Large intestine (tissue), 3 donors: ENCODE results near the gene CHST14. TPM values are rescaled to one million over a fixed set of nuclear protein-coding genes. Genes with fewer than 3 reads are reported as not detected.
"Not testable (repeated sequence)": the region's sequence is repeated elsewhere in the genome, so short reads cannot be mapped to it uniquely, and the experiment has no call there.

Source experiments
- DNase-seq, 2 donors: peaks; one replicate each; pipeline versions ENCODE4 v3.0.0 to v3.0.0-alpha.2; 2013
- H3K27ac ChIP-seq: one replicate; pipeline ENCODE4 v1.5.1; 2013; ENCODE audit warnings: low read length
- H3K27me3 ChIP-seq: 2 replicates; pipeline ENCODE4 v1.6.1; 2013; ENCODE audit warnings: low read length; ENCODE audit not compliant: control insufficient read depth, insufficient read depth
- H3K36me3 ChIP-seq: 2 replicates; pipeline ENCODE4 v1.6.1; 2013; ENCODE audit warnings: low read length; ENCODE audit not compliant: control insufficient read depth, insufficient read depth
- H3K4me1 ChIP-seq: one replicate; pipeline ENCODE4 v1.6.1; 2013; ENCODE audit warnings: low read length; ENCODE audit not compliant: control insufficient read depth, insufficient read depth
- H3K4me3 ChIP-seq: one replicate; pipeline ENCODE4 v1.5.1; 2013; ENCODE audit warnings: low read length
- H3K9me3 ChIP-seq: one replicate; pipeline ENCODE4 v1.6.1; 2013; ENCODE audit warnings: mild to moderate bottlenecking, low read depth, low read length, moderate library complexity; ENCODE audit not compliant: control insufficient read depth
- WGBS: methylation state at CpG from one replicate; pipeline ENCODE4 v1.1.5; 2013; ENCODE audit warnings: low lambda C conversion rate; ENCODE audit not compliant: insufficient coverage; 5-methylcytosine and 5-hydroxymethylcytosine counted together
- polyA plus RNA-seq: library from polyadenylated mRNA; unstranded; fragments of 120-200 nt; gene quantifications from one replicate; pipeline ENCODE4 v1.2.1, GENCODE V29; 2013

Gene CHST14
- polyA plus RNA-seq, 1 donor = 12.5 TPM

DNA sequence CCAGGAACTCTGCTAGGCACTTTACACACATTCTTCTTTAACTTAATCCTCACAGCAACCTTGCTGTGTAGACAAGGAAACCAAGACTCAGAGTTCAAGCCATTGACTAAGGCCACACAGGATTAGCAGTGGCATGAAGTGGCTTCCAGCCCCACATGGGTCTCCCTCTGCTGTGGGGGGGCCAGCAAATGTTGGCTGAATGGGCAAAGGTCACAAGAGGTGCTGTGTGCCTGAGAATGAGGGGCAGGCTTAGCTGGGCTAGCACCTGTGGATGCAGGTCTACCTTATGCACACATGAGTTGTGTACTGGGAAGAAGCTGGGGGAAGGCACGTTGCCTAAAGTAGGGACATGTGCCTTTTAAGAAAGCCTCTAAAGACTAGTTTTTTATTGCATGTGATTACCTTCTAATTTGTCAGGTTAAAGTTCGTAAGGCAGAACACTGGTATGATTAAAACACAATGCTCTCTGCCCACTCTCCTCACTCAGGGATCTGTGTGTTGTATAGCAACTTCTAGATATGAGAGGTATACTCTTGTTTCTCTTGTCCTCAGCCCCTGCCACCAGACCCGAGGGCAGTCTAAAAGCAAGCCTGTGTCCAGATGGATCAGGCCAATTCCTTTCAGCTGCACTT lies 19.1 kb upstream of the CHST14 start:
- H3K4me1 ChIP-seq = peaks cover 61% of the 10 kb centered on the region
- no peaks in the 10 kb centered on the region for H3K36me3 ChIP-seq
- no peak overlapping the region for H3K4me3 ChIP-seq
- peak overlapping the region; percentile 63 for H3K27ac ChIP-seq
- no peaks in the 10 kb centered on the region for H3K9me3 ChIP-seq
- DNase-seq = peak in 1 of 2 donors; percentile 60
- H3K27me3 ChIP-seq = no peaks in the 10 kb centered on the region
- 0% methylated on average over 1 of the region's 3 CpGs for WGBS

- Histone ChIP-seq H3K4me3 (no peak overlapping the region), H3K36me3 (no peaks in the 10 kb centered on the region), H3K27ac (peak overlapping the region; percentile 63), H3K9me3 (no peaks in the 10 kb centered on the region), H3K27me3 (no peaks in the 10 kb centered on the region), H3K4me1 (peaks cover 68% of the 10 kb centered on the region)
- 30% methylated on average over 2 of the region's 11 CpGs for WGBS
- peak in 1 of 2 donors; percentile 46 for DNase-seq
Measured at GRCh38 chr15:40452296-40453090, 18.3 kb upstream of the CHST14 start.

DNA sequence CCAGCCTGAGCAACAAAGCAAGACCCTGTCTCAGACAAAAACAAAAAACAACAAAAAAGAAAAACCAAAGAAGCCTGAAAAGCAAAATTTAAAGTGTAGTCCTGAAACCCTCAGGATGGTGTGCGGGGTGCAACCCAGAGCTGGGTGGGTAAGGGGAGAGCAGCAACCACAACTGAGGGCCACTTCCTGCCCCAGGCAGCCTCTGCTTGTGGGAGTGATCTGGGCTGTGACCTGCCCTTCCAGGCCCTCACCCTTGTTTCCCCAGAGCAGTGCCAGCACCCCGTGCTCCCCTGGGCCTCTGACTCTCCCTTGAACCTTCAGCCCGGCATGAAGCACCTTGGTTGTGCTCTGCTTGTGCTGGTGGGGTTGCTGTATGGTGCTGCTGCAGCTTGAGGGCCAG lies 16.8 kb upstream of the CHST14 start:
- peak overlapping the region; percentile 33 for H3K27ac ChIP-seq
- not testable (repeated sequence) for H3K4me3 ChIP-seq, H3K27me3 ChIP-seq, DNase-seq, H3K36me3 ChIP-seq, H3K9me3 ChIP-seq
- no CpG with 5 or more reads among the region's 3 CpGs for WGBS
- peaks cover 68% of the 10 kb centered on the region for H3K4me1 ChIP-seq

GRCh38 chr15:40454904-40455391 lies 15.8 kb upstream of the CHST14 start:
- DNase-seq = peak in 1 of 2 donors; percentile 55
- H3K27ac ChIP-seq = peak overlapping the region; percentile 33
- no peak overlapping the region for H3K4me3 ChIP-seq
- H3K4me1 ChIP-seq = peaks cover 67% of the 10 kb centered on the region
- H3K9me3 ChIP-seq = no peaks in the 10 kb centered on the region
- WGBS = no CpG with 5 or more reads among the region's 9 CpGs
- H3K27me3 ChIP-seq = no peaks in the 10 kb centered on the region
- H3K36me3 ChIP-seq = peaks cover 14% of the 10 kb centered on the region

GRCh38 chr15:40456299-40456712 lies 14.5 kb upstream of the CHST14 start:
- no peak for DNase-seq
- 83% methylated on average over 1 of the region's 7 CpGs for whole genome bisulfite sequencing
- Histone ChIP-seq H3K27me3 (no peaks in the 10 kb centered on the region), H3K27ac (no peak overlapping the region), H3K9me3 (no peaks in the 10 kb centered on the region), H3K36me3 (peaks cover 20% of the 10 kb centered on the region), H3K4me3 (no peak overlapping the region), H3K4me1 (peaks cover 56% of the 10 kb centered on the region)

GRCh38 chr15:40456738-40457137 lies 14.0 kb upstream of the CHST14 start:
- peaks cover 52% of the 10 kb centered on the region for H3K4me1 ChIP-seq
- H3K36me3 ChIP-seq = peaks cover 20% of the 10 kb centered on the region
- WGBS = no CpG with 5 or more reads among the region's 4 CpGs

GRCh38 chr15:40458495-40459371 lies 12.1 kb upstream of the CHST14 start:
- DNase-seq = no peak
- peaks cover 39% of the 10 kb centered on the region for H3K36me3 ChIP-seq
- no peaks in the 10 kb centered on the region for H3K27me3 ChIP-seq
- H3K4me3 ChIP-seq = no peak overlapping the region
- WGBS = no CpG with 5 or more reads among the region's 37 CpGs
- peaks cover 33% of the 10 kb centered on the region for H3K4me1 ChIP-seq
- H3K27ac ChIP-seq = no peak overlapping the region
- no peaks in the 10 kb centered on the region for H3K9me3 ChIP-seq

More at GRCh38 chr15:40456738-40457137, 14.0 kb upstream of the CHST14 start:
- Histone ChIP-seq H3K27me3 (no peaks in the 10 kb centered on the region), H3K27ac (no peak overlapping the region), H3K4me3 (no peak overlapping the region), H3K9me3 (no peaks in the 10 kb centered on the region)
- DNase-seq = no peak

DNA sequence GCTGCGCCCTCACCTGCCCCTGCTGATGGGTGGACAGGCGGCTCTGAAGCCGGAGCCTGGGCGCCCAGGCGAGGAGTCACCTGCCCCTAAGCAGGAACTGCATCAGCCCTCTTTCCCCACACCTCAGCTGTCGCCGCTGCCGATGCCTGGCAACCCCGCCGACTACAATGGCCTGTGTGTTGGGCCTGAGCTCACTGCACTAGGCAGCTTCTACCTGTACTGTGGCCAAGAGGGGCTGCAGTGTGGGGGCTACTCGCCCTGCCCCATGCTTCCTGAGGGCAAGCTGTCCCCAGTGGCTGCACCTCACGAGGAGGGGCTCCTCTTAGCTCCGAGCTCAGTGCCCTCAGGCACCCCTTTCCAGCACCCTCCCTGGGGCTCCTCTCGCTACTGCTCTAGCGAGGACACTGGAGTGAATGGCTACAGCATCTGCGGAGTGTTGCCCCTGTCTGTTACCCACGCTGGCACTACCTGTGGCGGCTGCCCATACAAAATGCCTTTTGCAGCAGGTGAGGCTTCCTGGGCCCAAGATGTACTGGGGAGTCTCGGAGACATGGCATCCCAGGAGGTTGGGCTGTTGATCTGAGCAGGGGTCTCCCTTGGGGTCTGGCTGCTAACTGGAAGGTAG lies 11.3 kb upstream of the CHST14 start:
- H3K9me3 ChIP-seq = no peaks in the 10 kb centered on the region
- no peaks in the 10 kb centered on the region for H3K27me3 ChIP-seq
- no peak for DNase-seq
- H3K36me3 ChIP-seq = peaks cover 47% of the 10 kb centered on the region
- no peak overlapping the region for H3K27ac ChIP-seq
- H3K4me1 ChIP-seq = peaks cover 27% of the 10 kb centered on the region
- WGBS = no CpG with 5 or more reads among the region's 19 CpGs
- H3K4me3 ChIP-seq = no peak overlapping the region

- Histone ChIP-seq H3K27me3 (no peaks in the 10 kb centered on the region), H3K4me1 (peaks cover 18% of the 10 kb centered on the region), H3K27ac (no peak overlapping the region), H3K9me3 (no peaks in the 10 kb centered on the region), H3K36me3 (peaks cover 56% of the 10 kb centered on the region), H3K4me3 (no peak overlapping the region)
- DNase-seq = no peak
- no CpG with 5 or more reads among the region's 2 CpGs for WGBS
Measured at GRCh38 chr15:40460404-40460803, 10.4 kb upstream of the CHST14 start.

GRCh38 chr15:40461958-40462357 lies 8.8 kb upstream of the CHST14 start:
- Histone ChIP-seq H3K27ac (no peak overlapping the region), H3K36me3 (peaks cover 70% of the 10 kb centered on the region), H3K9me3 (no peaks in the 10 kb centered on the region), H3K4me1 (peaks cover 3% of the 10 kb centered on the region), H3K4me3 (no peak overlapping the region), H3K27me3 (no peaks in the 10 kb centered on the region)
- DNase-seq = no peak
- WGBS = no CpG with 5 or more reads among the region's 21 CpGs
